Gastrocnemius medialis (tissue), 4 donors: ENCODE results near the gene LYSET. TPM values are rescaled to one million over a fixed set of nuclear protein-coding genes. Genes with fewer than 3 reads are reported as not detected.

Experiments used
- ATAC-seq, 2 donors: fragments of 150-250 bp; one replicate each; pipeline ENCODE4 v1.9.1; 2016
- DNase-seq, 2 donors: peaks; one replicate each; pipeline ENCODE4 v3.0.0-alpha.2; 2019
- H3K27ac ChIP-seq, 4 donors: fragments of 200-600 bp; sonication (generic); 1 replicate in 1 of 4; 2 replicates in 3 of 4; pipeline ENCODE4 v1.5.1; 2016 to 2018; ENCODE audit warnings: mild to moderate bottlenecking in 2 of 4, moderate library complexity in 1 of 4
- H3K27me3 ChIP-seq, 3 donors: fragments of 200-600 bp; sonication (generic) in 2 of 3; 1 replicate in 1 of 3; 2 replicates in 2 of 3; pipeline versions ENCODE4 v1.5.1 to v1.6.0; 2016 to 2019; ENCODE audit warnings: mild to moderate bottlenecking in 1 of 3, moderate library complexity in 1 of 3
- H3K36me3 ChIP-seq, 2 donors: fragments of 200-600 bp; sonication (generic) in 1 of 2; one replicate each; pipeline ENCODE4 v1.5.1; 2017 to 2018
- H3K4me1 ChIP-seq, 2 donors: fragments of 200-600 bp; sonication (generic) in 1 of 2; one replicate each; pipeline ENCODE4 v1.5.1; 2016 to 2017; ENCODE audit warnings: mild to moderate bottlenecking in 2 of 2
- H3K4me3 ChIP-seq, 4 donors: fragments of 200-600 bp; sonication (generic) in 3 of 4; 1 replicate in 1 of 4; 2 replicates in 3 of 4; pipeline ENCODE4 v1.5.1; 2016 to 2019; ENCODE audit warnings: mild to moderate bottlenecking in 2 of 4
- H3K9me3 ChIP-seq, 3 donors: fragments of 200-600 bp; sonication (generic) in 2 of 3; 1 replicate in 1 of 3; 2 replicates in 2 of 3; pipeline ENCODE4 v1.5.1; 2016 to 2019
- CTCF ChIP-seq, 5 experiments: fragments of 450-650 bp in 3 of 5; fragments of 200-600 bp in 2 of 5; sonication (generic) in 2 of 5; IDR thresholded peaks in 4 of 5; conservative IDR thresholded peaks in 1 of 5; 1 replicate in 4 of 5; 2 replicates in 1 of 5; pipeline ENCODE4 v1.5.1; 2016 to 2019; ENCODE audit warnings: antibody characterized with exemption in 5 of 5, mild to moderate bottlenecking in 3 of 5, moderate library complexity in 3 of 5
- POLR2A ChIP-seq, 2 donors: fragments of 450-650 bp; IDR thresholded peaks; one replicate each; pipeline ENCODE4 v1.6.1; 2017; ENCODE audit warnings: antibody characterized with exemption in 2 of 2, mild to moderate bottlenecking in 2 of 2, moderate library complexity in 2 of 2
- in situ Hi-C, 4 donors: fragments of 200-750 bp; cut with MboI; loops; one replicate each; pipeline versions ENCODE4 v1.15.0 to v1.8.0; 2017; ENCODE audit warnings: low sequenced_read_pairs in 4 of 4
- intact Hi-C: fragments of 100-400 bp; cut with DNase I; formaldehyde crosslinking; loops from one replicate; pipeline ENCODE4 v1.15.1; 2023; ENCODE audit warnings: low total_unique reads
- total RNA-seq, 4 donors: library from RNA; depleted of rRNA; stranded (reverse); fragments of >200 nt; gene quantifications; one replicate each; pipeline versions ENCODE4 v1.1.0 to v1.2.3, GENCODE V29; 2016

The LYSET gene
- total RNA-seq, 4 donors from 2014 or later, result 9.7 to 16.0 (median 14.0) TPM

- no peak for ATAC-seq
- H3K27me3 ChIP-seq, result no peaks in the 10 kb centered on the region
- in situ Hi-C loops, result no loop called here
- TF ChIP-seq POLR2A (IDR thresholded peaks at IDR 0.05) (no peak), CTCF (IDR thresholded peaks at IDR 0.05 in 4 of 5, conservative IDR thresholded peaks at IDR 0.05 in 1 of 5) (no peak)
- H3K9me3 ChIP-seq, result no peaks in the 10 kb centered on the region
- H3K27ac ChIP-seq, result peak overlapping the region; percentile 26 to 66 (median 49)
- no peak for DNase-seq
- no peaks in the 10 kb centered on the region for H3K36me3 ChIP-seq
- peaks cover 13 to 17% of the 10 kb centered on the region in 2 donors for H3K4me1 ChIP-seq
- intact Hi-C loops, result no loop called here
- no peak overlapping the region for H3K4me3 ChIP-seq
These were observed 13.9 kb downstream of the LYSET start for GRCh38 chr14:93199031-93199430.

GRCh38 chr14:93200553-93200952 is 15.4 kb downstream of the LYSET start:
- Histone ChIP-seq H3K4me1 (peaks cover 7 to 9% of the 10 kb centered on the region in 2 donors), H3K27ac (peak overlapping the region in 1 of 4 donors; percentile 66), H3K27me3 (no peaks in the 10 kb centered on the region), H3K36me3 (no peaks in the 10 kb centered on the region), H3K4me3 (no peak overlapping the region), H3K9me3 (no peaks in the 10 kb centered on the region)
- in situ Hi-C loops (loop anchor here in 1 of 4 donors (25.0 kb wide), 1 partner anchor 412 kb away; no protein-coding TSS in a partner anchor), intact Hi-C loops (no loop called here)
- peak; percentile 55 to 63 for ATAC-seq
- no peak for DNase-seq
- TF ChIP-seq CTCF (IDR thresholded peaks at IDR 0.05 in 4 of 5, conservative IDR thresholded peaks at IDR 0.05 in 1 of 5), result no peak
- no peak for TF ChIP-seq POLR2A (IDR thresholded peaks at IDR 0.05)

- intact Hi-C loops, result no loop called here
- Histone ChIP-seq H3K9me3 (no peaks in the 10 kb centered on the region), H3K27me3 (no peaks in the 10 kb centered on the region), H3K27ac (no peak overlapping the region), H3K36me3 (no peaks in the 10 kb centered on the region), H3K4me1 (peaks cover 6 to 12% of the 10 kb centered on the region in 2 donors), H3K4me3 (no peak overlapping the region)
- in situ Hi-C loops, result loop anchor here in 1 of 4 donors (25.0 kb wide), 1 partner anchor 411 kb away; no protein-coding TSS in a partner anchor
- ATAC-seq, result no peak
- TF ChIP-seq POLR2A (IDR thresholded peaks at IDR 0.05), result no peak
- TF ChIP-seq CTCF (IDR thresholded peaks at IDR 0.05 in 4 of 5, conservative IDR thresholded peaks at IDR 0.05 in 1 of 5), result no peak
- no peak for DNase-seq
These were observed 16.1 kb downstream of the LYSET start for GRCh38 chr14:93201155-93201704.

GRCh38 chr14:93206793-93207467 is 21.8 kb downstream of the LYSET start, which contains the start of the genes GON7 and UBR7:
Gene GON7, minus strand, starts transcription at chr14:93207065. Its CDS starts 28 bp downstream, at chr14:93207037.
Gene UBR7, plus strand, starts transcription at chr14:93207256. Its CDS starts 36 bp downstream, at chr14:93207292.
- no peaks in the 10 kb centered on the region for H3K9me3 ChIP-seq
- in situ Hi-C loops, result loop anchor here in 1 of 4 donors (25.0 kb wide), 1 partner anchor 405 kb away; no protein-coding TSS in a partner anchor
- no peaks in the 10 kb centered on the region for H3K27me3 ChIP-seq
- H3K27ac ChIP-seq, result peak within 1 kb of the TSS; percentile 85 to 96 (median 88)
- peak; percentile 98 to 100 for ATAC-seq
- H3K36me3 ChIP-seq, result peaks cover 0 to 21% of the 10 kb centered on the region in 2 donors
- intact Hi-C loops, result loop anchor here (1.0 to 5.0 kb wide), 4 partner anchors 23 to 460 kb away; partner anchors contain the start of genes BTBD7, ITPK1, LGMN and MOAP1
- peak within 1 kb of the TSS; percentile 82 to 89 (median 87) for H3K4me3 ChIP-seq
- TF ChIP-seq POLR2A (IDR thresholded peaks at IDR 0.05) (peak; percentile 71 to 81), CTCF (IDR thresholded peaks at IDR 0.05 in 4 of 5, conservative IDR thresholded peaks at IDR 0.05 in 1 of 5) (peak in 3 of 5 experiments; percentile 19 to 54 (median 48))
- peaks cover 21 to 24% of the 10 kb centered on the region in 2 donors for H3K4me1 ChIP-seq
- DNase-seq, result peak; percentile 94 to 95
